PC-9 (cell line): ENCODE data around the gene AEN. TPM values are rescaled to one million over a fixed set of nuclear protein-coding genes. Genes with fewer than 3 reads are reported as not detected.

Experiments
- BruUV-seq: library from RNA; stranded (reverse); fragments of 400-500 nt; replicated peaks from 2 replicates; lab custom pipeline; 2021; lab: Mats Ljungman, UMichigan
- CTCF ChIA-PET: fragments of 300-600 bp; sonication (Branson Sonifier 250); formaldehyde crosslinking; loops from one replicate; lab custom pipeline; 2022; ENCODE audit warnings: antibody characterized with exemption; lab: Charles Lee
- POLR2A ChIA-PET: fragments of 300-600 bp; sonication (Branson Sonifier 250); formaldehyde crosslinking; loops from one replicate; lab custom pipeline; 2022; ENCODE audit warnings: antibody characterized with exemption; ENCODE audit not compliant: unreplicated experiment; lab: Charles Lee
- DNase-seq, 2 experiments: peaks; one replicate each; pipeline versions ENCODE4 v3.0.0 to v3.0.0-alpha.2; 2015 to 2022; ENCODE audit warnings: mixed read lengths in 1 of 2
- H2AFZ ChIP-seq: fragments of 200-600 bp; sonication (generic); 2 replicates; pipeline ENCODE4 v1.8.1; 2017; ENCODE audit warnings: antibody characterized with exemption
- H3F3A ChIP-seq: fragments of 200-600 bp; sonication (generic); 2 replicates; pipeline ENCODE4 v1.8.1; 2017; ENCODE audit warnings: antibody characterized with exemption, mild to moderate bottlenecking, low read depth; ENCODE audit not compliant: insufficient read depth
- H3K27ac ChIP-seq: fragments of 200-600 bp; sonication (generic); 2 replicates; pipeline ENCODE4 v1.6.1; 2016; ENCODE audit warnings: mixed run types
- H3K27me3 ChIP-seq: fragments of 200-600 bp; sonication (generic); 2 replicates; pipeline ENCODE4 v1.6.1; 2016; ENCODE audit warnings: low read depth, mixed run types; ENCODE audit not compliant: insufficient read depth
- H3K36me3 ChIP-seq: fragments of 200-600 bp; sonication (generic); 2 replicates; pipeline ENCODE4 v1.6.1; 2016; ENCODE audit warnings: low read depth, mixed run types
- H3K4me1 ChIP-seq: fragments of 200-600 bp; sonication (generic); replicated peaks from 2 replicates; pipeline ENCODE4 v1.6.1; 2016; ENCODE audit warnings: mixed run types; ENCODE audit not compliant: insufficient read depth
- H3K4me2 ChIP-seq: fragments of 200-600 bp; sonication (generic); 2 replicates; pipeline ENCODE4 v1.6.1; 2017; ENCODE audit warnings: mixed run types
- H3K4me3 ChIP-seq: fragments of 200-600 bp; sonication (generic); 2 replicates; pipeline ENCODE4 v1.6.1; 2016; ENCODE audit warnings: mixed run types
- H3K79me2 ChIP-seq: fragments of 200-600 bp; sonication (generic); 2 replicates; pipeline ENCODE4 v1.6.1; 2017; ENCODE audit warnings: low read depth, mixed run types
- H3K9me2 ChIP-seq: fragments of 200-600 bp; sonication (generic); 2 replicates; pipeline ENCODE4 v1.8.1; 2017; ENCODE audit warnings: mild to moderate bottlenecking; ENCODE audit not compliant: insufficient read depth
- H3K9me3 ChIP-seq: fragments of 200-600 bp; sonication (generic); 2 replicates; pipeline ENCODE4 v1.8.1; 2016; ENCODE audit warnings: low read depth; ENCODE audit not compliant: insufficient read depth
- H4K20me1 ChIP-seq: fragments of 200-600 bp; sonication (generic); 2 replicates; pipeline ENCODE4 v1.8.1; 2017; ENCODE audit not compliant: insufficient read depth
- EZH2 ChIP-seq: fragments of 200-600 bp; sonication (generic); IDR thresholded peaks from 2 replicates; pipeline ENCODE4 v1.8.0; 2017; ENCODE audit warnings: antibody characterized with exemption, low read depth
- intact Hi-C: fragments of 100-400 bp; cut with micrococcal nuclease; formaldehyde crosslinking; loops from one replicate; pipeline ENCODE4 v1.10.0; 2022; ENCODE audit not compliant: unreplicated experiment
- total RNA-seq: library from RNA; stranded (reverse); gene quantifications from 2 replicates; pipeline ENCODE4 v1.2.3, GENCODE V29; 2021
- TF ChIP-seq, protein P1 (sequence below): fragments of 200-600 bp; sonication (generic); conservative IDR thresholded peaks from 2 replicates; pipeline ENCODE4 v1.6.1; 2017; ENCODE audit warnings: mixed run types, antibody characterized with exemption, mild to moderate bottlenecking, moderate library complexity

AEN gene
- total RNA-seq, 1 experiment from 2014 or later: 7.8 TPM

GRCh38 chr15:88586401-88587162, 34.6 kb upstream of the AEN start:
- Histone ChIP-seq H3K36me3 (no peaks in the 10 kb centered on the region), H3F3A (no peaks in the 10 kb centered on the region), H2AFZ (no peak overlapping the region), H3K4me2 (no peak overlapping the region), H3K9me3 (no peaks in the 10 kb centered on the region), H3K9me2 (no peaks in the 10 kb centered on the region), H3K4me3 (no peak overlapping the region), H3K27ac (no peak overlapping the region), H3K4me1 (no peaks in the 10 kb centered on the region), H3K79me2 (no peaks in the 10 kb centered on the region), H4K20me1 (no peaks in the 10 kb centered on the region), H3K27me3 (peaks cover 41% of the 10 kb centered on the region)
- ChIA-PET POLR2A (no interaction called here), CTCF (interaction anchor here (0.6 kb wide), 1 partner anchor 342 kb away, joined by 3 read pairs; no protein-coding TSS in a partner anchor)
- intact Hi-C loops: no loop called here
- no TSS peak for BruUV-seq
- TF ChIP-seq, protein P1, sequence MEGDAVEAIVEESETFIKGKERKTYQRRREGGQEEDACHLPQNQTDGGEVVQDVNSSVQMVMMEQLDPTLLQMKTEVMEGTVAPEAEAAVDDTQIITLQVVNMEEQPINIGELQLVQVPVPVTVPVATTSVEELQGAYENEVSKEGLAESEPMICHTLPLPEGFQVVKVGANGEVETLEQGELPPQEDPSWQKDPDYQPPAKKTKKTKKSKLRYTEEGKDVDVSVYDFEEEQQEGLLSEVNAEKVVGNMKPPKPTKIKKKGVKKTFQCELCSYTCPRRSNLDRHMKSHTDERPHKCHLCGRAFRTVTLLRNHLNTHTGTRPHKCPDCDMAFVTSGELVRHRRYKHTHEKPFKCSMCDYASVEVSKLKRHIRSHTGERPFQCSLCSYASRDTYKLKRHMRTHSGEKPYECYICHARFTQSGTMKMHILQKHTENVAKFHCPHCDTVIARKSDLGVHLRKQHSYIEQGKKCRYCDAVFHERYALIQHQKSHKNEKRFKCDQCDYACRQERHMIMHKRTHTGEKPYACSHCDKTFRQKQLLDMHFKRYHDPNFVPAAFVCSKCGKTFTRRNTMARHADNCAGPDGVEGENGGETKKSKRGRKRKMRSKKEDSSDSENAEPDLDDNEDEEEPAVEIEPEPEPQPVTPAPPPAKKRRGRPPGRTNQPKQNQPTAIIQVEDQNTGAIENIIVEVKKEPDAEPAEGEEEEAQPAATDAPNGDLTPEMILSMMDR: no peak
- no peak for TF ChIP-seq EZH2
- DNase-seq: no peak

DNA sequence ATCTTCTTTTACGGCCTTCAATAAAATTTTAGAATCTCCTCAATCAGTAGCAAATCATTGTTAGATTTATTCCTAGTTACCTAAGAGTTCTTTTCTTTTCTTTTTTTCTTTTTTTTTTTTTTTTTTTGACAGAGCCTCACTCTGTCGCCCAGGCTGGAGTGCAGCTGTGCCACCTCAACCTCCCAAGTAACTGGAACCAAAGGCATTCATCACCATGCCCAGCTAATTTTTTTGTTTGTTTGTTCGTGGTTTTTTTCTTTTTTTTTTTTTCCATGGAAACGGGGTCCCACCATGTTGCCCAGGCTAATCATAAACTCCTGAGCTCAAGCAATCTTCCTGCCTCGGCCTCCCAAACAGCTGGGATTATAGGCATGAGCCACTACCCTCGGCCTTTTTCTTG, 30.4 kb upstream of the AEN start:
- no peaks in the 10 kb centered on the region for H3K36me3 ChIP-seq
- ChIA-PET CTCF (no interaction called here), POLR2A (no interaction called here)
- no peaks in the 10 kb centered on the region for H3K4me1 ChIP-seq
- H4K20me1 ChIP-seq: no peaks in the 10 kb centered on the region
- H3K27me3 ChIP-seq: peaks cover 26% of the 10 kb centered on the region
- no peak for DNase-seq
- H3F3A ChIP-seq: no peaks in the 10 kb centered on the region
- H3K4me3 ChIP-seq: no peak overlapping the region
- intact Hi-C loops: no loop called here
- H3K9me3 ChIP-seq: no peaks in the 10 kb centered on the region
- H3K4me2 ChIP-seq: no peak overlapping the region
- no TSS peak for BruUV-seq
- H3K9me2 ChIP-seq: no peaks in the 10 kb centered on the region; the same call in 1 of the 2 replicates
- H3K27ac ChIP-seq: no peak overlapping the region
- H2AFZ ChIP-seq: no peak overlapping the region
- no peaks in the 10 kb centered on the region for H3K79me2 ChIP-seq
- TF ChIP-seq, protein P1: no peak
- no peak for TF ChIP-seq EZH2

GRCh38 chr15:88591384-88591783, 29.8 kb upstream of the AEN start:
- Histone ChIP-seq H3K9me2 (no peaks in the 10 kb centered on the region; the same call in 1 of the 2 replicates), H2AFZ (no peak overlapping the region)
- POLR2A ChIA-PET: interaction anchor here (0.6 kb wide), 1 partner anchor 48 kb away, joined by 9 read pairs; the partner anchor contains the start of gene ISG20

More at GRCh38 chr15:88591384-88591783, 29.8 kb upstream of the AEN start:
- Histone ChIP-seq H3K27ac (no peak overlapping the region), H3K9me3 (no peaks in the 10 kb centered on the region), H3K79me2 (no peaks in the 10 kb centered on the region), H3K4me1 (no peaks in the 10 kb centered on the region), H3K36me3 (no peaks in the 10 kb centered on the region), H4K20me1 (no peaks in the 10 kb centered on the region), H3K27me3 (peaks cover 20% of the 10 kb centered on the region; the same call in 1 of the 2 replicates), H3K4me3 (no peak overlapping the region), H3K4me2 (no peak overlapping the region), H3F3A (no peaks in the 10 kb centered on the region)
- no TSS peak for BruUV-seq
- intact Hi-C loops: no loop called here
- no peak for DNase-seq
- TF ChIP-seq EZH2: no peak
- TF ChIP-seq, protein P1: no peak
- CTCF ChIA-PET: no interaction called here
